Spinal cord (tissue), 4 donors: ENCODE data around the gene RNF40. TPM values are rescaled to one million over a fixed set of nuclear protein-coding genes. Genes with fewer than 3 reads are reported as not detected.

ENCODE experiments used
- polyA plus RNA-seq, 2 donors: library from polyadenylated mRNA; unstranded; fragments of 120-200 nt; gene quantifications; one replicate each; pipeline ENCODE4 v1.2.1, GENCODE V29; 2013; ENCODE audit not compliant: insufficient read length in 2 of 2
- small RNA-seq: library from RNA; depleted of rRNA; stranded (forward); fragments of <200 nt; gene quantifications from one replicate; pipeline ENCODE3, GENCODE V24; 2014; ENCODE audit warnings: low replicate concordance
- total RNA-seq, 2 donors: library from RNA; depleted of rRNA in 1 of 2; stranded (reverse); fragments of 120-200 nt in 1 of 2; fragments of >200 nt in 1 of 2; gene quantifications; one replicate each; pipeline versions ENCODE4 v1.2.3 to v1.2.4, GENCODE V29; 2013 to 2014

RNF40 gene
- total and polyA plus RNA-seq, 4 donors = 70.7 to 132 (median 115) TPM

Small RNA genes within 50 kb of the gene (small RNA-seq; reads per million reads assigned to genes)
- not detected for gene RF00017

Other genes starting within 250 kb of the RNF40 start
- 10 to 100 TPM; 11.2 to 37.4 TPM for gene ZNF768, start 235.8 kb upstream of the RNF40 start, total RNA-seq
- gene ZNF768, start 235.8 kb upstream of the RNF40 start, polyA plus RNA-seq = 10 to 100 TPM; 54.3 to 55.7 TPM
- 10 to 100 TPM in 1 of 2 donors, 1 to 10 TPM in 1; 8.8 to 13.1 TPM for gene ZNF747, start 227.5 kb upstream of the RNF40 start, total RNA-seq
- 10 to 100 TPM in 1 of 2 donors, 1 to 10 TPM in 1; 9.2 to 10.6 TPM for gene ZNF747, start 227.5 kb upstream of the RNF40 start, polyA plus RNA-seq
- gene ZNF764, start 203.9 kb upstream of the RNF40 start, total RNA-seq = 10 to 100 TPM in 1 of 2 donors, 1 to 10 TPM in 1; 5.6 to 10.7 TPM
- gene ZNF764, start 203.9 kb upstream of the RNF40 start, polyA plus RNA-seq = 10 to 100 TPM in 1 of 2 donors, 1 to 10 TPM in 1; 9.7 to 15.5 TPM
- 10 to 100 TPM in 1 of 2 donors, 1 to 10 TPM in 1; 4.5 to 21.3 TPM for gene ZNF688, start 190.6 kb upstream of the RNF40 start, total RNA-seq
- gene ZNF688, start 190.6 kb upstream of the RNF40 start, polyA plus RNA-seq = 10 to 100 TPM; 20.4 to 23.0 TPM
- 10 to 100 TPM; 12.5 to 18.2 TPM for gene ZNF785, start 176.6 kb upstream of the RNF40 start, total RNA-seq
- 10 to 100 TPM; 20.8 to 37.7 TPM for gene ZNF785, start 176.6 kb upstream of the RNF40 start, polyA plus RNA-seq
- gene ZNF689, start 151.9 kb upstream of the RNF40 start, total RNA-seq = 10 to 100 TPM in 1 of 2 donors, 1 to 10 TPM in 1; 6.5 to 10.0 TPM
- gene ZNF689, start 151.9 kb upstream of the RNF40 start, polyA plus RNA-seq = 10 to 100 TPM; 15.1 to 15.7 TPM
- 10 to 100 TPM in 1 of 2 donors, 1 to 10 TPM in 1; 6.3 to 19.8 TPM for gene PRR14, start 111.4 kb upstream of the RNF40 start, total RNA-seq
- 10 to 100 TPM; 60.2 to 65.1 TPM for gene PRR14, start 111.4 kb upstream of the RNF40 start, polyA plus RNA-seq
- 10 to 100 TPM; 11.5 to 26.8 TPM for gene FBRS, start 103.9 kb upstream of the RNF40 start, total RNA-seq
- 10 to 100 TPM; 65.3 to 69.0 TPM for gene FBRS, start 103.9 kb upstream of the RNF40 start, polyA plus RNA-seq
- gene SRCAP, start 63.2 kb upstream of the RNF40 start, total RNA-seq = 10 to 100 TPM; 15.2 to 19.6 TPM
- gene SRCAP, start 63.2 kb upstream of the RNF40 start, polyA plus RNA-seq = 10 to 100 TPM; 47.2 to 48.6 TPM
- gene PHKG2, start 13.9 kb upstream of the RNF40 start, total RNA-seq = 10 to 100 TPM; 16.2 to 24.4 TPM
- gene PHKG2, start 13.9 kb upstream of the RNF40 start, polyA plus RNA-seq = 10 to 100 TPM; 41.2 to 53.9 TPM
- gene CFAP119, start 260 bp upstream of the RNF40 start, total RNA-seq = 10 to 100 TPM in 1 of 2 donors, 1 to 10 TPM in 1; 3.3 to 11.2 TPM
- gene CFAP119, start 260 bp upstream of the RNF40 start, polyA plus RNA-seq = 10 to 100 TPM; 16.0 to 19.1 TPM
- 10 to 100 TPM in 1 of 2 donors, 1 to 10 TPM in 1; 7.8 to 24.2 TPM for gene ZNF629, start 24.9 kb downstream of the RNF40 start, total RNA-seq
- 10 to 100 TPM; 26.5 to 27.4 TPM for gene ZNF629, start 24.9 kb downstream of the RNF40 start, polyA plus RNA-seq
- gene BCL7C, start 131.8 kb downstream of the RNF40 start, total RNA-seq = 10 to 100 TPM; 27.0 to 71.7 TPM
- 10 to 100 TPM; 39.7 to 48.2 TPM for gene BCL7C, start 131.8 kb downstream of the RNF40 start, polyA plus RNA-seq
- gene CTF1, start 134.3 kb downstream of the RNF40 start, total RNA-seq = 1 to 10 TPM in 1 of 2 donors, under 1 TPM in 1; 0.79 to 2.1 TPM
- 1 to 10 TPM; 4.0 to 6.1 TPM for gene CTF1, start 134.3 kb downstream of the RNF40 start, polyA plus RNA-seq
- 10 to 100 TPM; 15.8 to 23.9 TPM for gene FBXL19, start 161.2 kb downstream of the RNF40 start, total RNA-seq
- gene FBXL19, start 161.2 kb downstream of the RNF40 start, polyA plus RNA-seq = 10 to 100 TPM; 86.4 to 90.1 TPM
- 10 to 100 TPM; 10.4 to 28.0 TPM for gene ORAI3, start 186.7 kb downstream of the RNF40 start, total RNA-seq
- gene ORAI3, start 186.7 kb downstream of the RNF40 start, polyA plus RNA-seq = 10 to 100 TPM; 13.9 to 15.5 TPM
- gene SETD1A, start 195.4 kb downstream of the RNF40 start, total RNA-seq = 1 to 10 TPM; 2.3 to 5.0 TPM
- gene SETD1A, start 195.4 kb downstream of the RNF40 start, polyA plus RNA-seq = 10 to 100 TPM; 16.7 to 17.4 TPM
- gene HSD3B7, start 222.9 kb downstream of the RNF40 start, total RNA-seq = 10 to 100 TPM in 1 of 2 donors, 1 to 10 TPM in 1; 9.2 to 14.7 TPM
- 1 to 10 TPM; 5.7 to 7.6 TPM for gene HSD3B7, start 222.9 kb downstream of the RNF40 start, polyA plus RNA-seq
- 10 to 100 TPM; 16.0 to 46.5 TPM for gene STX1B, start 248.3 kb downstream of the RNF40 start, total RNA-seq
- 100 to 1,000 TPM; 116 to 130 TPM for gene STX1B, start 248.3 kb downstream of the RNF40 start, polyA plus RNA-seq